ENCODE data around the gene EMP2.

Gene EMP2

DNA sequence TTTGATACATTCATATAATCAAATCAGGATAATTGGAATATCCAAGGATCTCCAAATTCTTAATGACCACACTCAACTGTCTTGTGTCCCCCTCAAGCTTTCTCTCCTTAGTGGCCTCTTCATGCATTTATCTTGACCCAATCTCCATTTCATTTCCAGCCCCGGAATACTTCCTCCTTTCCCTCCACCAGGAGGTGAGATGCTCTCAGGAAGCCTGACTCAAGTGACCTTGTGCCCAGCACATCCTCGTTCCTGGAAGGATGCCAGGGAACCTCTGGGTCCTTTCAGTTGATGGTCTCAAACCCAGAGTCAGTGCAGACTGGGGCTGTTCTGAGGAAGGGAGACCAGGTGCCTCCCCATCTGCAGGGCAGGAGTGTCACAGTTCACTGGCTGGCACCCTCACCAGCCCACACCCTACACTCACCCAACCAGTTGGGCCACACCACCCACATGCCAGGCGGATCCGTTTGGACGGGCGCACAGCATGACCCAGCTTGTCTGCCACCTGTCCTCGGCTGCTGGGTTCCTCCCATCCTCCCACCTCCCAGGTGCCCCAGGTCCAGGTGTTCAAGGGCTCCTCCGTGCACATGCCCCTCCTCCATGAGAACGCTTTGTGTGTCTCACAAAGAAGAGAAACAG is 14.0 kb upstream of the EMP2 start:
- no peak overlapping the region for H3K27ac ChIP-seq
- peaks cover 27% of the 10 kb centered on the region for H3K4me1 ChIP-seq (ENCODE audit: low read depth, poor library complexity, severe bottlenecking)
- no peaks in the 10 kb centered on the region for H3K27me3 ChIP-seq (ENCODE audit: insufficient read depth, low read depth)
- H3K79me2 ChIP-seq (ENCODE audit: insufficient read depth, low read depth): no peaks in the 10 kb centered on the region
- H3K4me3 ChIP-seq (IDR thresholded peaks at IDR 0.05; ENCODE audit: insufficient read depth, low read depth, low read length): no peak overlapping the region
- TF ChIP-seq, protein P1, sequence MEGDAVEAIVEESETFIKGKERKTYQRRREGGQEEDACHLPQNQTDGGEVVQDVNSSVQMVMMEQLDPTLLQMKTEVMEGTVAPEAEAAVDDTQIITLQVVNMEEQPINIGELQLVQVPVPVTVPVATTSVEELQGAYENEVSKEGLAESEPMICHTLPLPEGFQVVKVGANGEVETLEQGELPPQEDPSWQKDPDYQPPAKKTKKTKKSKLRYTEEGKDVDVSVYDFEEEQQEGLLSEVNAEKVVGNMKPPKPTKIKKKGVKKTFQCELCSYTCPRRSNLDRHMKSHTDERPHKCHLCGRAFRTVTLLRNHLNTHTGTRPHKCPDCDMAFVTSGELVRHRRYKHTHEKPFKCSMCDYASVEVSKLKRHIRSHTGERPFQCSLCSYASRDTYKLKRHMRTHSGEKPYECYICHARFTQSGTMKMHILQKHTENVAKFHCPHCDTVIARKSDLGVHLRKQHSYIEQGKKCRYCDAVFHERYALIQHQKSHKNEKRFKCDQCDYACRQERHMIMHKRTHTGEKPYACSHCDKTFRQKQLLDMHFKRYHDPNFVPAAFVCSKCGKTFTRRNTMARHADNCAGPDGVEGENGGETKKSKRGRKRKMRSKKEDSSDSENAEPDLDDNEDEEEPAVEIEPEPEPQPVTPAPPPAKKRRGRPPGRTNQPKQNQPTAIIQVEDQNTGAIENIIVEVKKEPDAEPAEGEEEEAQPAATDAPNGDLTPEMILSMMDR (conservative IDR thresholded peaks at IDR 0.05; ENCODE audit: low read depth, low read length): no peak
- no peaks in the 10 kb centered on the region for H3K36me3 ChIP-seq (ENCODE audit: insufficient read depth)
- no peak overlapping the region for H2AFZ ChIP-seq (ENCODE audit: low read depth)
- H4K20me1 ChIP-seq (ENCODE audit: insufficient read depth): no peaks in the 10 kb centered on the region
- H3K9ac ChIP-seq: no peak overlapping the region
- H3K4me2 ChIP-seq: no peak overlapping the region

DNA sequence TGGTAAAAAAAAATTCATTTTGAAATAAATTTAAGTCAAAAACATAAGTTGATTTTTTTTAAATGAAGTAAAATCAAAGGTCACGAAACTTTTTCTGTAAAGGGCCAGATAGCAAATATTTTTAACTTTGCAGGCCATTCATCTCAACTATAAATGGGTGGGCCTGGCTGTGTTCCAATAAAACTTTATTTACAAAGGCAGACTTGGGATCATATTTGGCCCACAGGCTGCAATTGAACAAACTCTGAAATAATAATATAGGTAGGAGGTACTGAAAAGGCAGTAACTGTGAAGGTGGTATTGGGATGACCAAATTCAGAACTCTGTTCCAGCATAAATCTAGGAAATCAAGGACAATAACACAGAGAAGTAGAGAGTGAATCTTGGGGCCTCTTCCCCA is 12.2 kb upstream of the EMP2 start:
- H4K20me1 ChIP-seq (ENCODE audit: insufficient read depth): no peaks in the 10 kb centered on the region
- H3K36me3 ChIP-seq (ENCODE audit: insufficient read depth): no peaks in the 10 kb centered on the region
- no peak overlapping the region for H3K4me3 ChIP-seq (IDR thresholded peaks at IDR 0.05; ENCODE audit: insufficient read depth, low read depth, low read length)
- TF ChIP-seq, protein P1 (conservative IDR thresholded peaks at IDR 0.05; ENCODE audit: low read depth, low read length): no peak
- H3K4me1 ChIP-seq (ENCODE audit: low read depth, poor library complexity, severe bottlenecking): peaks cover 10% of the 10 kb centered on the region
- H3K27me3 ChIP-seq (ENCODE audit: insufficient read depth, low read depth): no peaks in the 10 kb centered on the region
- H3K9ac ChIP-seq: no peak overlapping the region
- no peak overlapping the region for H3K4me2 ChIP-seq
- no peak overlapping the region for H3K27ac ChIP-seq
- H3K79me2 ChIP-seq (ENCODE audit: insufficient read depth, low read depth): no peaks in the 10 kb centered on the region
- H2AFZ ChIP-seq (ENCODE audit: low read depth): no peak overlapping the region

GRCh38 chr16:10590342-10590741 is 9.9 kb upstream of the EMP2 start:
- no peak overlapping the region for H3K27ac ChIP-seq
- TF ChIP-seq, protein P1 (conservative IDR thresholded peaks at IDR 0.05; ENCODE audit: low read depth, low read length): no peak
- no peaks in the 10 kb centered on the region for H3K36me3 ChIP-seq (ENCODE audit: insufficient read depth)

GRCh38 chr16:10589109-10589508 is 8.7 kb upstream of the EMP2 start:
- Histone ChIP-seq H3K27ac (no peak overlapping the region), H3K4me1 (ENCODE audit: low read depth, poor library complexity, severe bottlenecking) (no peaks in the 10 kb centered on the region), H3K4me3 (IDR thresholded peaks at IDR 0.05; ENCODE audit: insufficient read depth, low read depth, low read length) (no peak overlapping the region), H2AFZ (ENCODE audit: low read depth) (no peak overlapping the region), H3K4me2 (no peak overlapping the region), H3K36me3 (ENCODE audit: insufficient read depth) (no peaks in the 10 kb centered on the region), H4K20me1 (ENCODE audit: insufficient read depth) (no peaks in the 10 kb centered on the region), H3K79me2 (ENCODE audit: insufficient read depth, low read depth) (no peaks in the 10 kb centered on the region), H3K27me3 (ENCODE audit: insufficient read depth, low read depth) (no peaks in the 10 kb centered on the region), H3K9ac (no peak overlapping the region)
- TF ChIP-seq, protein P1 (conservative IDR thresholded peaks at IDR 0.05; ENCODE audit: low read depth, low read length): no peak

More at GRCh38 chr16:10590342-10590741, 9.9 kb upstream of the EMP2 start:
- H4K20me1 ChIP-seq (ENCODE audit: insufficient read depth): no peaks in the 10 kb centered on the region
- no peak overlapping the region for H3K4me3 ChIP-seq (IDR thresholded peaks at IDR 0.05; ENCODE audit: insufficient read depth, low read depth, low read length)
- H3K27me3 ChIP-seq (ENCODE audit: insufficient read depth, low read depth): no peaks in the 10 kb centered on the region
- no peaks in the 10 kb centered on the region for H3K79me2 ChIP-seq (ENCODE audit: insufficient read depth, low read depth)
- H3K9ac ChIP-seq: no peak overlapping the region
- no peaks in the 10 kb centered on the region for H3K4me1 ChIP-seq (ENCODE audit: low read depth, poor library complexity, severe bottlenecking)
- no peak overlapping the region for H2AFZ ChIP-seq (ENCODE audit: low read depth)
- H3K4me2 ChIP-seq: no peak overlapping the region

Data from KMS-11 (cell line).